SU-DHL-6 (cell line): ENCODE results near the gene CXCL5.

ENCODE experiments used
- EZH2phosphoT487 ChIP-seq: fragments of 200-600 bp; sonication (generic), shearing (Covaris generic); conservative IDR thresholded peaks from 2 replicates; pipeline ENCODE4 v1.6.1; 2018; ENCODE audit warnings: mild to moderate bottlenecking, antibody characterized with exemption, low read length, moderate library complexity, mixed read lengths
- TF ChIP-seq, protein P1 (sequence below): fragments of 200-600 bp; sonication (generic); IDR thresholded peaks from one replicate; pipeline ENCODE4 v1.5.1; 2017; ENCODE audit warnings: antibody characterized with exemption, mild to moderate bottlenecking, low read length, moderate library complexity; ENCODE audit not compliant: insufficient read depth, poor library complexity, severe bottlenecking

DNA sequence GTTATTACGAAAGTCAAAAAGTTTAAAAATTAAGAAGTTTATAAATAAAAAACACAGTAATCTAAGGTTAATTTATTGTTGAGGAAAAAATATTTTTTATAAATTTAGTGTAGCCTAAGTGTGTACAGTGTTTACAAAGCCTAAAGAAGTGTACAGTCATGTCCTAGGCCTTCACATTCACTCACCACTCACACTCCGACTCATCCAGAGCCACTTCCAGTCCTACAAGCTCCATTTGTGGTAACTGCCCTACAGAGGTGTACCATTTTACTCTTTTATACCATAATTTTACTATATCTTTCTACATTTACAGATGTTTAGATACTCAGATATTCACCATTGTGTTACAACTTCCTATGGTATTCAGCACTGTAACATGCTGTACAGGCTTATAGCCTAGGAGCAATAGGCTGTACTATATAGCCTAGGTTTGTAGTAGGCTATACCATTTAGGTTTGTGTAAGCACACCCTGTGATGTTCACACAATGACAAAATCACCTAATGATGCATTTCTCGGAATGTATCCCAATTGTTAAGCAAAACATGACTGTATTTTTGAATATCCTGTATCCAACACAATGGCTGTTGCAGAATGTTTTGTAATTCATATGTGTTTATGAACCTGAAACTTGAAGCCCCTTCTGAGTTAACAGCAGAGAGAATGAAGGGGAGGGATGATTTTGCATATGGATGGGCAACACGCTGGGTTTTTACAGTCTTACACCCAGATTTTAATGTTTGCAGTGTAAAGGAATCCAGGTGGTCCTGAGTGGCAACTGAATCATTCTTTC, 13.5 kb downstream of the CXCL5 start:
- TF ChIP-seq, protein P1, sequence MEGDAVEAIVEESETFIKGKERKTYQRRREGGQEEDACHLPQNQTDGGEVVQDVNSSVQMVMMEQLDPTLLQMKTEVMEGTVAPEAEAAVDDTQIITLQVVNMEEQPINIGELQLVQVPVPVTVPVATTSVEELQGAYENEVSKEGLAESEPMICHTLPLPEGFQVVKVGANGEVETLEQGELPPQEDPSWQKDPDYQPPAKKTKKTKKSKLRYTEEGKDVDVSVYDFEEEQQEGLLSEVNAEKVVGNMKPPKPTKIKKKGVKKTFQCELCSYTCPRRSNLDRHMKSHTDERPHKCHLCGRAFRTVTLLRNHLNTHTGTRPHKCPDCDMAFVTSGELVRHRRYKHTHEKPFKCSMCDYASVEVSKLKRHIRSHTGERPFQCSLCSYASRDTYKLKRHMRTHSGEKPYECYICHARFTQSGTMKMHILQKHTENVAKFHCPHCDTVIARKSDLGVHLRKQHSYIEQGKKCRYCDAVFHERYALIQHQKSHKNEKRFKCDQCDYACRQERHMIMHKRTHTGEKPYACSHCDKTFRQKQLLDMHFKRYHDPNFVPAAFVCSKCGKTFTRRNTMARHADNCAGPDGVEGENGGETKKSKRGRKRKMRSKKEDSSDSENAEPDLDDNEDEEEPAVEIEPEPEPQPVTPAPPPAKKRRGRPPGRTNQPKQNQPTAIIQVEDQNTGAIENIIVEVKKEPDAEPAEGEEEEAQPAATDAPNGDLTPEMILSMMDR, result no peak
- TF ChIP-seq EZH2phosphoT487, result no peak
